Eye (tissue), 1 donor: ENCODE data around the gene SEC62.
"Not testable (repeated sequence)": the region's sequence is repeated elsewhere in the genome, so short reads cannot be mapped to it uniquely, and the experiment has no call there.

ENCODE experiments used
- DNase-seq: peaks from one replicate; pipeline ENCODE4 v3.0.0-alpha.2; 2015

SEC62 gene

DNA sequence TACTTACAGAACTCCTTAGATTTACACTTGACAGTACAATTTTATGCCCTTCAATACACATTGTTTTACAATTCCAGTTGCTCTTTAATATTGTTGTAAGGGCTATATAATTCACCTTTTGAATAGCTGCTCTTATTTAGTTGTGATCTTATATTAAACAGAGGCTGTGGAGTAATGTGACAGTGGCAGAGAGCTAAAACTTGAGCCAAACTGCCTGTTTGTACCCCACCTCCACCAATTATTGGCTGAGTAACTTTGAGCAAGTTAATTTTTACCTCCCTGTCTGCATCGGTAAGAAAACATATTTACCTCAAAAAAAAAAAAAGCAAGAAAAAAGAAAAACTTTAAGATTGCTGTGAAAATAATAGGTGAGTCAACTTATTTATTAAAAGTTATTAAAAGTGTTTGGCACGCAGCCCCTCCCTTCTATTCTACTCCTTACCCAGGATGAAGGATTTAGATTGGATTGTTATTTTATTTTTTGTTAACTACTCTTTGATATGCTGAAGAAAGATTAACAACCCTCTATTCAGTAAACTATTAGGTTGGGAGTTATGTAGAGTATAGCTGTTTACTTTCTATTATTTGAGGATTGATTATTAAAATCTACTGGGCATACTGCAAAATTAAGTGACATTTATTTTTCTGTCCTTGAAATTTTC lies 1.7 kb downstream of the SEC62 start:
- no peak for DNase-seq

DNA sequence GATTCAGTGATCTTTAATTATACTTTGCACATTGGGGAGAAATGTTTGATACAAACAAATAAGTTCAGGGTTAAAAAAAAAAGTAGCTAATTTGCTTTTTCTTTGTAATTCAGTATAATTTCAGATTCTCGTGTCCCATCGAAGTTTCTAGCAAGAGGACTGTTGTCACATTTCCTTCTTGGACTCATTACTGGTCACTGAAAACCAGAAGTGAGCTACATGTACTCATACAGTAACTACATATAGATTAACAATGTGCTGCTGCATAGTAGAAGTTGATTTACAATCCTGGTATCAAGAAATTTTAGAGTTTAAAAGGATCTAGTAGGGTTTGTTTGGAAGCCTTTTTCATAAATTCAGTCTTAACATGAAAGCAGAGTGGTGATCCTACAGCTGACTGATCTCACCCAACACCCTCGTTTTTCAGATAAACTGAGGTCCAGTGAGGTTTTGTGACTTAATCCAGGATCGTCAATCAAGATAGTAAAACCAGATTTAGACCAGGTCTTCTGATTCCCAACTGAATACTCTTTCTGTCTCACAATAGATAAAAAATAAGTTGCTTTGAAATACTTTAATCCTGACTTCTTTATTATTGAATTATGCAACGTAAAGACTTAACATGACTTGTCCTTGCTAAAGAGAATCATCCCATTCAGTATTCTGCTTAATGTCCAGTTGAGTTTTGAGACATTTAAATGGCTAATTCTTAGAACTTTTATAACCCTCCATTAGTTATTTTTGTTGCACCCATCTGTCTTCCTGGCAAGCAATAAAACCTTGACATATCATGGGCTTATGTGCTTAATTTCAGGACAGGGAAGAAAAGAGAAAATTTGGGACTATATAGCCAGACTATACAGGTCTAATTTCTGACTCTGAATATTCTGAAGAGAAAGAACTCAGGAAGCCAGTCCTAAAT lies 2.8 kb downstream of the SEC62 start:
- DNase-seq = no peak

- DNase-seq = no peak
Observed at GRCh38 chr3:169970847-169971246, 4.2 kb downstream of the SEC62 start.

DNA sequence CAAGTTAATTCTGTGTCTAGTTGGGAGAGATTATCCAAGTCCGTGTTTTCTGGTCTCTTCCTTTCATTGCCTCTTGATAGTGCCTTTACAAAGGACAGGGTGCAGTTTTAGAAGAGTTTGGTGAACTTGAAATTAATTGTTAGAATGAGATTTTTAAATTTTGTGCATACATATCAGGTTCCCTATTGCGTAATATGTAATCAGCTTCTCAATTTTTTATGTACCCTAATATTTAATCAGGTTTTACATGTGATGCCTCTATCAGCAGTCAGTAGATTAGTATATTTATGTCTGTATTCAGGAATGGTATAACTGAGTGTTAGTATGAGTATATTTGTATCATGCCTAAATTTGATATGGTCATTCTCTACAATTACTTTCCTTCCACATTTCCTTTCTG lies 4.9 kb downstream of the SEC62 start:
- no peak for DNase-seq

GRCh38 chr3:169980055-169980454 lies 13.4 kb downstream of the SEC62 start:
- DNase-seq = no peak

DNA sequence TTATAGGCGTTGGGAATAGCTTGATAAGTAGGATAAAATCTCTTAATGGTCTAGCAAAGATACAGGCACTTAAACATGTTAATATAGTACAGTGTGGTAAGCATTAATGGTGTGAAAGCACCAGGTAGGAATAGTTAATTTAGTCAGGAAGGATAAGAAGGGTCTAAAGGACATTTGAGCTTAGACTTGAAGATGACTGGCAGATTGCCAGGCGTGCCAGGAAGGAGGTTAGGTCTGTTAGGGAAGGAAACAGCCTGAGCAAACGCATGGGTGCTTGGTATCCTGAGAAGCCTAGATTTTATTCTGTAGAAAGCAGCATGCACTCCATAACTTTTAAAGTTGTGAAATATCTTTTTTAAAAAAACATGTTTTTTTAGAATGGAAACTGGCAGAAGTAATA lies 17.7 kb downstream of the SEC62 start:
- no peak for DNase-seq

GRCh38 chr3:169990431-169990830 lies 23.8 kb downstream of the SEC62 start:
- no peak for DNase-seq

DNA sequence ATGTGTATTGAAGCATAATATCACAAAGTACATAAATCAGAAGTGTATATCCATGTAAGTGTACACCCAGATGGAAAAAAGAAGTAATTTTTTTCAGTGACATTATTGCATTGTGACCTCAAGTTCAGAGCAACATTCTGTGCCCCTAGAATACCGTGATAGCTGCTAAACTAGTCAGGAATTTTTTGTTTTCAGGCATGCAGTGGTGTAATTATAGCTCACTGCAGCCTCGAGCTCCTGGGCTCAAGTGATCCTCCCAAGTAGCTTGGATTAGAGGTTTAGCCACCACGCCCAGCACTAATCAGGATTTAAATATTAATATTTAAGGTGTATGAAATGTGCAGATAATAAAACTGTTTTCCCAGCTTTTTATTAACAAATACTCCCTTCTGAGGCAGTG lies 25.5 kb downstream of the SEC62 start:
- DNase-seq = no peak

DNA sequence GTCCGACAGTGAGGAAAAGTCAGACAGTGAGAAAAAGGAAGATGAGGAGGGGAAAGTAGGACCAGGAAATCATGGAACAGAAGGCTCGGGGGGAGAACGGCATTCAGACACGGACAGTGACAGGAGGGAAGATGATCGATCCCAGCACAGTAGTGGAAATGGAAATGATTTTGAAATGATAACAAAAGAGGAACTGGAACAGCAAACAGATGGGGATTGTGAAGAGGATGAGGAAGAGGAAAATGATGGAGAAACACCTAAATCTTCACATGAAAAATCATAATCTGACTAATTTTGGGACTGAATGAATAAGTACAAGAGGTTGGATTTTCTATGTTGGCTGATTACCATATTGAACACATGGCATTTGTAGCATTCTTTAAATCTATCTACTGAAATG lies 26.2 kb downstream of the SEC62 start:
- no peak for DNase-seq

DNA sequence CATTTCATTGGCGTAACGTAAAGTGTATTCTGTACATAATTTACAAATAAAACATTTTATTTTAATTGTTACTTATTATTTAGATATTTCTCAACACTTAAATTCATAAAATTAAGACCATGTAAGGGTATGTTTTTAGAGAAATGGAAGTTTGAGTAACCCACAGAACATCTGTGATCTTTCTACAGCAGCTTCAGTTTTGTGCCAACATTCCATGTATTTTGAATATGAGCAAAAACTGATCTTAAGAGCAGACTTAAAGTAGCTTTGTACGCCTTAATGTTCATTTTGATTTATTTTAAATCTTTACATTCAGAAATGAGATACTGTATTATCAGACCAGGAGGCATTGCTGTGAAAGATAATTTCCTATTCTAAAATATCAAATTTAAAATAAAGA lies 27.2 kb downstream of the SEC62 start:
- DNase-seq = no peak

GRCh38 chr3:169996063-169996462 lies 29.5 kb downstream of the SEC62 start:
- no peak for DNase-seq

- DNase-seq = no peak
Observed at GRCh38 chr3:169998668-169999131, 32.1 kb downstream of the SEC62 start.

- DNase-seq = no peak
Observed at GRCh38 chr3:169999433-169999832, 32.8 kb downstream of the SEC62 start.

GRCh38 chr3:170000051-170000450 lies 33.4 kb downstream of the SEC62 start:
- DNase-seq = no peak

DNA sequence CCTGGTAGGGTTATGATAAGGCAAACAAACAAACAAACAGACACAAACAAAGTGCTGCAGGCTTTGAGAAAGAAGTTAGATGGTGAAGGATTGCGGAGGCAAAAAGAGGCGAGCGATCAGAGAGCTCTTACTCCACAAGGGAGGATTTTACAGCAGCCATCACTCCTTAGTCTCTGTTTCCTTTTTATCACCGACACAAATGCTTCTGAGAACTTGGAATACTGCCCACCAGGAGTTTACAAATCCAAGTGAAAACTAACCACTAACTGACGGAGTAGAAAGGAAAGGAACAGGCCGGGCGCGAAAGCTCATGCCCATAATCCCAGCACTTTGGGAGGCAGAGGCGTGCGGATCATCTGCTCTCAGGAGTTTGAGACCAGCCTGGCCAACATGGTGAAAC lies 35.6 kb downstream of the SEC62 start:
- DNase-seq = no peak

GRCh38 chr3:170002879-170003278 lies 36.3 kb downstream of the SEC62 start:
- no peak for DNase-seq

DNA sequence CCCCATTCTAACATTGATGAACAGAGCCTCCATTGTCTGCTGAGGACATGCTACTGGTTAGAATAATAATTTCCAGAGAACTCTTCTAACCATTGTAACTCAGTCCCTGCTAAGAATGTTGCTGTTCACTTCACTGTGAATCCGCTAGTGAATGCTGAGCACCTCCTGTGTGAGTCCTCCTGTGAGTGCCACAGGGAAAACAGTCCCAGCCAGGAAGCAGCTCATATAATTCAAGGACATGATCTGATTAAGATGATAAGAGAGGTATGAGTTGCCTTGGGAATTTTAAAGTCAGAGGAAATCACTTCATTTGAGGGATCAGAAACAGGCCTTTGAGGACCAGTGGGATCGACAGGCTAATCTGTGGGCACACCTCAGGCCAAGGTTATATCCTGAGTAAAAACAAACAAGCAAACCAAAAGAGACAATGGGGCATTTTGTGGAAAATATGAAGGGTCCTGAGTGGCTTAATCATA lies 37.3 kb downstream of the SEC62 start:
- DNase-seq = no peak

DNA sequence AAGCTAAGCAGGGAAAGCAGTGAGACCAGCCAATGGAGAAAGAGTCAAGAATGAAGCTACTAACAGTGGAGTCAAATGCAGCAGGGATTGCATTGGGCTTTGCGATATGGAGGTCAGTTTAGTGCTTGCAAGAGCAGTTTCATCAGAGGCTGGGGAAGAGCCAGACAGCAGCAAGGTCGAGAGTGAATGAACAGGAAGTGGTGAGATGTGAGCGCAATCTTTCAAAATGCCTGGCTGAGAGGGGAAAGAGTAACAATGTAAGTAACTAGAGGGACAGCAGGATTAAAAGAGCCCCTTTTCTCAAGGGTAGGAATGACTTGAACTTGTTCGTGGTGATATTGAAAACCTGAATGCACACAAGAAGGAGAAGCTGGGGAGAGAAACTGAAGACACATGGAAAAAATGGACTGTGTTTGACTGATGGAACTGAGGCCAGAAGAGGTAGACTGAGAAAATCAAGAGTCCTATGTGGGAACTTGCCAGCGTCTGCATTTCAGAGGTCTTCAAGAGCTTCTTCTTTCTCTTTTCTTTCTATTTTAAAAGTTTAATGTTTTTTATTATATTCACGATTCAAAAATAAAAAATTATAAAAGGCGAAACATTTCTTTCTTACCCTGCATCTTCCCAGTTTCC lies 40.5 kb downstream of the SEC62 start:
- no peak for DNase-seq

DNA sequence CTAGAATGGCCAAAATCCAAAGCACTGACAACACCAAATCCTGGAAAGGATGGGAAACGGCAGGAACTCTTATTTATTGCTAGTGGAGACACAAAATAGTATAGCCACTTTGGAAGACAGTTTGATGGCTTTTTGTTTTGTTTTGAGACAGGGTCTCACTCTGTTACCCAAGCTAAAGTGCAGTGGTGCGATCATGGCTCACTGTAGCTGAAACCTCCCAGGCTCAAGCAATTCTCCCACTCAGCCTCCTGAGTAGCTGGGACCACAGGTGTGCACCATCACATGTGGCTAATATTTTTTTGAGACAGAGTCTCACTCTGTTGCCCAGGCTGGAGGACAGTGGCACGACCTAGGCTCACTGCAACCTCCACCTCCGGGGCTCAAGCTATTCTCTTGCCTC lies 43.9 kb downstream of the SEC62 start:
- DNase-seq = no peak

DNA sequence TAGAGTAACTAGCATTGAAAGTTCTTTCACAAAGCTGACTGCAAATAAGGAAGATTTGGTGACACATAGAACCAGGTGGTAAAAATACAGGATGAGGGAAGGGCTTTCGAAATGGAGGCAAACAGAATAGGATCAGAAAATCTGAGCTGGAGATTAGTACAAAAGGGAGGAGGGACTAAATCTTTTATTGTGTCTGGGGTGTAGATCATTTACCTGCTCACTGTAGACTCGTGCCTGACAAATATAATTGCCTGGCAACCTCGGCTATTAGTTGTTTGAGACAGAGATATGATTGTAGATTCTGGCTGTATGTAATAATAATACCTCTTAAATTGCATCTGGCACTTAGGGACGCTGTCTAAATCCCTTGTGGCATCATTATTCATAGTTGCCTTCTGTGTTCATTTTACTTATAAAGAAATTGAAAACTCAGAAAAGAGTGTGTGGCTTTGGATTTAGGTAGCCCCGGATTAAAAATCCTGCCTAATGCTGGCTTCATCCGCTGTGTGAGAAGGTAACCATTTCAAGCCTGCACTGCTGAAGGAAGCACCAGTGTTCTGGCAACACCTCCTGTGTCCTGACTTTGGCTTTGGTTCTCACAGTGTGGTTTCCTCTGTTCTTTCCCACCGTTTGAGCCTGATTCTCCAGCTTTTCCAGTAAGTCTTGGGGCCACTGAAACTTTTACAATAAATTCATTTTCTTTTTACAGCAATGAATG lies 46.2 kb downstream of the SEC62 start:
- DNase-seq = no peak

DNA sequence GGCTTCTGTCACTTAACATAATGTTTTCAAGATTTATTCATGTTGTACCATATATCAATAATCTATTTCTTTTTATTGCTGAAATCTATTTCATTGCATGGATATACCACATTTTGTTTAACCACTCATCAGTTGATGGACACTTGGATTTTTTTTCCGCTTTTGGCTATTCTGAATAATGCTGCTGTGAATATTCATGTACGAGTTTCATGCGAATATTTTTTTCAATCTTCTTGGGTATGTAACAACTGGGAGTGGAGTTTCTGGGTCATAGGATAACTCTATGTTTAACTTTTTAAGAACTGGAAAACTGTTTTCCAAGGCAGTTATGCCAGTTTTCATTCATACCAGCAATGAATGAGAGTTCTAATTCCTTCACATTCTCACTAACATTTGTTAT lies 49.5 kb downstream of the SEC62 start:
- no peak for DNase-seq

DNA sequence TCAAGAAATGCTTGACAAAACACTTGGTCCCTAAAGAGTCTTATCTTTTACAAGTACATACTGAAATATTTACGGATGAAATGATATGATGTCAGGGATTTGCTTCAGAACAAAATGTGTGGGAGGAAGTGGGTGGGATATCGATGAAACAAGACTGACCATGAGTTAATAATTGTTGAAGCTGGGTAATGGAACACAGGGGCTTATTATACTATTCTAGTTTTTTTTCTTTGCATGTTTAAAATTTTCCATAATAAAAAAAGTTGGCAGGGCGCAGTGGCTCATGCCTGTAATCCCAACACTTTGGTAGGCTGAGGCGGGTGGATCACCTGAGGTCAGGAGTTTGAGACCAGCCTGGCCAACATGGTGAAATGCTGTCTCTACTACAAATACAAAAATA lies 52.7 kb downstream of the SEC62 start:
- DNase-seq = not testable (repeated sequence)

- no peak for DNase-seq
Observed at GRCh38 chr3:170021083-170021482, 54.5 kb downstream of the SEC62 start.
